ENCODE data around the gene PNMT. TPM values are rescaled to one million over a fixed set of nuclear protein-coding genes. Genes with fewer than 3 reads are reported as not detected.

Gene PNMT
- total and polyA plus RNA-seq, 2 of the 8 experiments (the other 6 are each of a cell fraction or from before 2014, with no cell fraction given): 5.6 to 10.9 TPM

- no peak overlapping the region; the same call in 1 of the 2 replicates for H2BK5ac ChIP-seq (ENCODE audit: low read depth, low read length)
- FAIRE-seq: no peak
- no peak overlapping the region for H4K91ac ChIP-seq (replicated peaks; ENCODE audit: insufficient read length, low read length)
These were observed 42.0 kb downstream of the PNMT start for GRCh38 chr17:39709998-39710964.

More at GRCh38 chr17:39709998-39710964, 42.0 kb downstream of the PNMT start:
- Histone ChIP-seq H3K9me3 (ENCODE audit: insufficient read depth in 2 of 2, low read depth in 1 of 2, low read length in 1 of 2) (no peaks in the 10 kb centered on the region), H3K4me1 (replicated peaks in 1 of 4; ENCODE audit: control insufficient read depth in 3 of 4, insufficient read depth in 4 of 4, low read length in 3 of 4) (peaks cover 0 to 11% (median 6%) of the 10 kb centered on the region in 4 experiments; a peak in 6 of 7 replicates), H3K23ac (ENCODE audit: insufficient read length) (no peak overlapping the region), H3K9ac (replicated peaks in 1 of 4; ENCODE audit: extremely low read depth in 1 of 4, low read depth in 3 of 4, low read length in 3 of 4) (no peak overlapping the region), H3K27me3 (replicated peaks in 1 of 4; ENCODE audit: control insufficient read depth in 3 of 4, extremely low read depth in 1 of 4, insufficient read depth in 3 of 4, low read length in 3 of 4) (no peaks in the 10 kb centered on the region), H3K79me2 (ENCODE audit: control insufficient read depth in 1 of 2, insufficient read depth in 2 of 2, low read length in 2 of 2) (peaks cover 8 to 51% of the 10 kb centered on the region in 2 experiments; a peak in 3 of 4 replicates), H2AFZ (ENCODE audit: low read length) (no peak overlapping the region), H4K5ac (ENCODE audit: insufficient read length, low read depth, low read length) (no peak overlapping the region), H2BK20ac (ENCODE audit: low read length) (no peak overlapping the region), H2AK5ac (ENCODE audit: low read depth, low read length) (no peak overlapping the region), H3K4me2 (ENCODE audit: insufficient read depth in 1 of 2, low read depth in 2 of 2, low read length in 2 of 2) (no peak overlapping the region), H3K56ac (replicated peaks; ENCODE audit: insufficient read length, low read depth, low read length) (no peak overlapping the region), H3K36me3 (ENCODE audit: control insufficient read depth in 2 of 4, insufficient read depth in 4 of 4, low read length in 3 of 4) (peaks cover 34 to 79% (median 64%) of the 10 kb centered on the region in 4 experiments), H4K8ac (ENCODE audit: extremely low read depth, insufficient read depth, low read length) (no peak overlapping the region), H4K20me1 (replicated peaks in 1 of 2; ENCODE audit: control insufficient read depth in 1 of 2, insufficient read depth in 2 of 2, low read length in 2 of 2) (peaks cover 24 to 40% of the 10 kb centered on the region in 2 experiments), H2BK15ac (ENCODE audit: low read length) (no peak overlapping the region), H3K27ac (ENCODE audit: low read depth, low read length) (no peak overlapping the region), H2BK120ac (replicated peaks; ENCODE audit: low read depth, low read length) (no peak overlapping the region), H3K4me3 (ENCODE audit: extremely low read depth in 1 of 4, insufficient read depth in 2 of 4, low read depth in 3 of 4, low read length in 4 of 4) (no peak overlapping the region), H2BK12ac (ENCODE audit: low read depth, low read length) (no peak overlapping the region), H3K14ac (ENCODE audit: insufficient read length) (no peak overlapping the region), H3K79me1 (ENCODE audit: low read depth, low read length) (peaks cover 13% of the 10 kb centered on the region), H3K4ac (replicated peaks; ENCODE audit: insufficient read length, low read depth, low read length) (no peak overlapping the region), H3K18ac (ENCODE audit: extremely low read depth, low read length) (no peak overlapping the region), H3K23me2 (ENCODE audit: low read depth, low read length) (no peaks in the 10 kb centered on the region)
- ChIA-PET POLR2A (ENCODE audit: partially characterized antibody) (interaction anchor here (0.9 to 4.0 kb wide), 10 partner anchors 8 to 23 kb away, joined by 3 to 19 read pairs (median 4); partner anchors contain the start of genes ERBB2, MIEN1 and PGAP3), CTCF (ENCODE audit: partially characterized antibody) (interaction anchor here (0.7 to 52.4 kb wide), 6 partner anchors 8 to 76 kb away, joined by 3 to 1885 read pairs (median 6); partner anchors contain the start of genes PNMT, PPP1R1B and STARD3)
- no peak for DNase-seq (ENCODE audit: low read depth in 1 of 2, low spot score in 2 of 2)
- TF ChIP-seq RXRA (IDR thresholded peaks at IDR 0.05; ENCODE audit: insufficient read depth, low read depth, low read length) (no peak), CHD1 (IDR thresholded peaks at IDR 0.05; ENCODE audit: low read depth, low read length) (no peak), ASH2L (IDR thresholded peaks at IDR 0.05; ENCODE audit: low read length) (no peak), EZH2 (IDR thresholded peaks at IDR 0.05; ENCODE audit: low read depth, low read length, severe bottlenecking) (no peak), JUND (IDR thresholded peaks at IDR 0.05; ENCODE audit: low read length) (no peak), MAX (IDR thresholded peaks at IDR 0.05) (no peak), SAP30 (IDR thresholded peaks at IDR 0.05; ENCODE audit: insufficient read depth, insufficient replicate concordance, low read length) (no peak), GTF2F1 (IDR thresholded peaks at IDR 0.05; ENCODE audit: borderline replicate concordance, low read depth, low read length) (no peak), EGR1 (IDR thresholded peaks at IDR 0.05; ENCODE audit: borderline replicate concordance, low read depth, low read length) (no peak), POLR2AphosphoS5 (IDR thresholded peaks at IDR 0.05; ENCODE audit: low read depth, low read length) (no peak)
- 94% methylated on average over 20 of the region's 20 CpGs; no CpG with 5 or more reads in 1 of the 2 experiments for WGBS, 2 experiments (ENCODE audit: extremely low coverage in 1 of 2, insufficient coverage in 1 of 2, insufficient read length in 1 of 2, insufficient replicate concordance in 2 of 2, low coverage in 1 of 2, low lambda C conversion rate in 2 of 2, missing lambda C conversion rate in 1 of 2)
